ENCODE results near the gene MSI2. TPM values are rescaled to one million over a fixed set of nuclear protein-coding genes. Genes with fewer than 3 reads are reported as not detected.
A peak's percentile ranks its signal among the peaks of the same experiment; 100 is the strongest.

Gene MSI2
- total and polyA plus RNA-seq, 5 donors = 43.9 to 113 (median 107) TPM

GRCh38 chr17:57669671-57670529 is 413.6 kb downstream of the MSI2 start:
- intact Hi-C loops (cut with DNase I) = loop anchor here in 3 of 4 donors (5.0 to 10.0 kb wide), 3 partner anchors 73 to 428 kb away; no protein-coding TSS in a partner anchor
- Histone ChIP-seq H3K4me1 (ENCODE audit: control insufficient read depth, insufficient read depth, low read length) (no peaks in the 10 kb centered on the region), H3K27me3 (ENCODE audit: control insufficient read depth, insufficient read depth) (no peaks in the 10 kb centered on the region), H3K9me3 (ENCODE audit: control insufficient read depth, low read length) (no peaks in the 10 kb centered on the region), H3K27ac (ENCODE audit: low read length) (no peak overlapping the region), H3K4me3 (ENCODE audit: low read length) (no peak overlapping the region)
- DNase-seq (no peak), ATAC-seq (no peak)
- 84% methylated on average over 10 of the region's 10 CpGs for WGBS

DNA sequence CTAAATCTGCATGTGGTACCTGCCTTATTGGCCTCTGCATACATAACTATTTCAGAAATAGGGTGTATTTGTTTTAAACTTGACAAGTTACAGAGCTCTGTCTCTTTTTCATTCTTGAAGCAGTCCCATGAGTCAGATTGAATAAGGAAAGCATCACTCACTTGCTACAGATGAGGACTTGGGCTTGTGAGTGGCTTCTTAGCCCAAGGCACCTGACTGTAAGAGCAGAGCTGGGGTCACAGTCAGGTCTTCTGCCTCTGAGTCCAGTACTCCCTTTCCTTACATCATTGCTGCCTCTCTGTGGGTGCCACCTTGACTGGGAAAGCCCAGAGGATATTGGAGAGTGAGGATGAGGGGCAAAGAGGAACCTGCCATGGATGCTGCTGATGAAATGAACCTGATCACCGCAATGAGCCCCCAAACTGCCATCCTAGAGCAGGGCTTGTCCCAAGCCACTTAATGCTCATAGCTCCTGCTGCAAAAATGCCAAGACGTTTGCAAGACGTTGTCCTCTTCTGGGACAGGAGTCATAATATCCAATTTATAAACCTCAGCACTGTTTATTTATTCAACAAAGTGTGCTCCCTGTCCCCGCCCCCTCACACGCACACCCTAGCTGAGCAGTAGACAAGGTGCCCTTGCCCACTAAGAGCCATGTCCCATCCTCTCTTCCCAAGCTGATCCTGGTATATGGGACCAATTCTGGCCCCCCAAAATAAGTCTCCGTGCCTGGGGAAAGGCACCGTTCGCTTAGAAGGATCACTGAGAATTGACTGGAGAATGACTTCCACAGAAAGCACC is 414.6 kb downstream of the MSI2 start:
- no peak overlapping the region for H3K4me3 ChIP-seq (ENCODE audit: low read length)
- no peak overlapping the region for H3K27ac ChIP-seq (ENCODE audit: low read length)
- no peaks in the 10 kb centered on the region for H3K27me3 ChIP-seq (ENCODE audit: control insufficient read depth, insufficient read depth)
- DNase-seq = no peak
- WGBS = 86% methylated on average over 8 of the region's 8 CpGs
- no peak for ATAC-seq
- intact Hi-C loops (cut with DNase I) = loop anchor here in 3 of 4 donors (5.0 to 10.0 kb wide), 3 partner anchors 74 to 429 kb away; no protein-coding TSS in a partner anchor
- no peaks in the 10 kb centered on the region for H3K9me3 ChIP-seq (ENCODE audit: control insufficient read depth, low read length)
- H3K4me1 ChIP-seq (ENCODE audit: control insufficient read depth, insufficient read depth, low read length) = no peaks in the 10 kb centered on the region

- ATAC-seq = peak; percentile 92 to 94
- H3K4me1 ChIP-seq (ENCODE audit: control insufficient read depth, insufficient read depth, low read length) = no peaks in the 10 kb centered on the region
- H3K27ac ChIP-seq (ENCODE audit: low read length) = no peak overlapping the region
- H3K9me3 ChIP-seq (ENCODE audit: control insufficient read depth, low read length) = no peaks in the 10 kb centered on the region
- H3K4me3 ChIP-seq (ENCODE audit: low read length) = no peak overlapping the region
- no peaks in the 10 kb centered on the region for H3K27me3 ChIP-seq (ENCODE audit: control insufficient read depth, insufficient read depth)
- peak; percentile 82 to 92 (median 91) for DNase-seq
- intact Hi-C loops (cut with DNase I) = loop anchor here in 3 of 4 donors (5.0 to 10.0 kb wide), 3 partner anchors 75 to 430 kb away; no protein-coding TSS in a partner anchor
- 36% methylated on average over 21 of the region's 21 CpGs for WGBS
These were observed 415.6 kb downstream of the MSI2 start for GRCh38 chr17:57671667-57672632.

DNA sequence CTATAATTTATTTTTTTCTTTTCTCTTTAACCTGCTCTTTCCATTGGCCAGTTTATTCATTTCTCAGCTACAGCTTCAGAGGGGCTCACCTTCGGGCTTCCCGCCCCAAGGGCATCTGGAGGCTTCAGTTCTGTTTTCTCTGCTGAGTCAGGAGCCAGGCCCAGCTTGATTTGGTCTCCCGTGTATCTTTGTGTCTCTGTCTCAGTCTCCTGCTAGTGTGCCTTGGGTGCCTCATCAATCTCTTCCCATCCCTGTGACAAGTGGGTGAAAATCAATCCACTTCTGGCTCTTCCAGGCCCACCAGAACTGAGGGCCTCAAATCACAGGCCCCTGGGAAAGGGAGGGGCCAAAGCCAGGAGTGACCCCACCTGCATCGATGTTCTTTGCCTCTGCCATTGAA is 416.6 kb downstream of the MSI2 start:
- intact Hi-C loops (cut with DNase I) = loop anchor here in 3 of 4 donors (5.0 to 10.0 kb wide), 3 partner anchors 76 to 431 kb away; no protein-coding TSS in a partner anchor
- no peaks in the 10 kb centered on the region for H3K9me3 ChIP-seq (ENCODE audit: control insufficient read depth, low read length)
- H3K4me3 ChIP-seq (ENCODE audit: low read length) = no peak overlapping the region
- no peaks in the 10 kb centered on the region for H3K27me3 ChIP-seq (ENCODE audit: control insufficient read depth, insufficient read depth)
- no peaks in the 10 kb centered on the region for H3K4me1 ChIP-seq (ENCODE audit: control insufficient read depth, insufficient read depth, low read length)
- ATAC-seq = no peak
- 93% methylated on average over 4 of the region's 4 CpGs for WGBS
- no peak overlapping the region for H3K27ac ChIP-seq (ENCODE audit: low read length)
- no peak for DNase-seq

DNA sequence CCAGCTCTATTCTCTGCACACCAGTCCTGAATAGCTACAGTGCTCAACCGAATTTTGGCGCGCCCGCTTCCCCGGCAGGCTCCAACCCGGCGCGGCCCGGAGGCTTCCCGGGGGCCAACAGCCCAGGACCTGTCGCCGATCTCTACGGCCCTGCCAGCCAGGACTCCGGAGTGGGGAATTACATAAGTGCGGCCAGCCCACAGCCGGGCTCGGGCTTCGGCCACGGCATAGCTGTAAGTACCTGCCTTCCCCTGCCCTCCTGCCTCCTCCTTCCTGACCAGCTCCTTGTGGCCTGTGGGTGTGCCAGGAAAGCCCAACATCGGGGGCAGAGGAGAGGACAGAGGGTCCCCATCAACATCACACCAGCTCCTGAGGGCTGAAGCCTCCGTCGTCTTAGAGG is 418.6 kb downstream of the MSI2 start:
- intact Hi-C loops (cut with DNase I) = loop anchor here in 3 of 4 donors (5.0 to 10.0 kb wide), 3 partner anchors 78 to 433 kb away; no protein-coding TSS in a partner anchor
- H3K27me3 ChIP-seq (ENCODE audit: control insufficient read depth, insufficient read depth) = no peaks in the 10 kb centered on the region
- no peak overlapping the region for H3K4me3 ChIP-seq (ENCODE audit: low read length)
- DNase-seq (no peak), ATAC-seq (no peak)
- no peak overlapping the region for H3K27ac ChIP-seq (ENCODE audit: low read length)
- no peaks in the 10 kb centered on the region for H3K9me3 ChIP-seq (ENCODE audit: control insufficient read depth, low read length)
- 97% methylated on average over 22 of the region's 22 CpGs for WGBS
- no peaks in the 10 kb centered on the region for H3K4me1 ChIP-seq (ENCODE audit: control insufficient read depth, insufficient read depth, low read length)

- H3K27ac ChIP-seq (ENCODE audit: low read length) = no peak overlapping the region
- H3K4me1 ChIP-seq (ENCODE audit: control insufficient read depth, insufficient read depth, low read length) = no peaks in the 10 kb centered on the region
- DNase-seq = no peak
- ATAC-seq = no peak
- WGBS = 96% methylated on average over 24 of the region's 24 CpGs
- intact Hi-C loops (cut with DNase I) = loop anchor here in 1 of 4 donors (10.0 kb wide), 1 partner anchor 431 kb away; no protein-coding TSS in a partner anchor
- no peaks in the 10 kb centered on the region for H3K27me3 ChIP-seq (ENCODE audit: control insufficient read depth, insufficient read depth)
- no peaks in the 10 kb centered on the region for H3K9me3 ChIP-seq (ENCODE audit: control insufficient read depth, low read length)
- no peak overlapping the region for H3K4me3 ChIP-seq (ENCODE audit: low read length)
These were observed 419.4 kb downstream of the MSI2 start for GRCh38 chr17:57675427-57676387.

- Histone ChIP-seq H3K27me3 (ENCODE audit: control insufficient read depth, insufficient read depth) (no peaks in the 10 kb centered on the region), H3K27ac (ENCODE audit: low read length) (no peak overlapping the region), H3K9me3 (ENCODE audit: control insufficient read depth, low read length) (no peaks in the 10 kb centered on the region), H3K4me3 (ENCODE audit: low read length) (no peak overlapping the region), H3K4me1 (ENCODE audit: control insufficient read depth, insufficient read depth, low read length) (no peaks in the 10 kb centered on the region)
- DNase-seq = no peak
- ATAC-seq = no peak
- 80% methylated on average over 7 of the region's 7 CpGs for WGBS
- intact Hi-C loops (cut with DNase I) = loop anchor here in 1 of 4 donors (10.0 kb wide), 1 partner anchor 432 kb away; no protein-coding TSS in a partner anchor
These were observed 420.2 kb downstream of the MSI2 start for GRCh38 chr17:57676543-57676942.

GRCh38 chr17:57677301-57677700 is 421.0 kb downstream of the MSI2 start:
- 85% methylated on average over 5 of the region's 5 CpGs for WGBS
- ATAC-seq = no peak

DNA sequence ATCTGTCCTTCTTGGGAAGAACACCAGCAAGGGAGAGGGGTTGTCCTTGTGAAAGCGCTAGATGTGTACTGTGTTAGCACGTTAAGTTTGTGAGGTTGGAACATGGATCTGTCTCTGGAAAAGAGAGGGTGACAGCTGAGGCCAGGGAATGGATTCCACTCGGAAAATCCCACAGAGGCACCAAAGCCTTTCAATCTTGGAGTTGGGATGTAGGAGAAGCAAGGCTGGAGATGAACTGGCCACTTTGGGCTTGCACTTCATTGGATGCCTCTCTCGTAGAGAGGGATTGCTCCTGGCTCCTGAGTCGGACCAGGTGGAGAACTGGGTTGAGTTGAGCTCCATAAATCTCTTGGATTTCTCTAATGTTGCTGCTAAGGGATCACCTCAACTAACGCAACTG is 421.5 kb downstream of the MSI2 start:
- ATAC-seq = no peak
- WGBS = 97% methylated on average over 6 of the region's 6 CpGs
- no peaks in the 10 kb centered on the region for H3K4me1 ChIP-seq (ENCODE audit: control insufficient read depth, insufficient read depth, low read length)
- no peaks in the 10 kb centered on the region for H3K9me3 ChIP-seq (ENCODE audit: control insufficient read depth, low read length)
- intact Hi-C loops (cut with DNase I) = loop anchor here in 1 of 4 donors (10.0 kb wide), 1 partner anchor 433 kb away; no protein-coding TSS in a partner anchor
- no peak overlapping the region for H3K4me3 ChIP-seq (ENCODE audit: low read length)
- H3K27ac ChIP-seq (ENCODE audit: low read length) = no peak overlapping the region
- H3K27me3 ChIP-seq (ENCODE audit: control insufficient read depth, insufficient read depth) = no peaks in the 10 kb centered on the region
- no peak for DNase-seq

More at GRCh38 chr17:57677301-57677700, 421.0 kb downstream of the MSI2 start:
- H3K9me3 ChIP-seq (ENCODE audit: control insufficient read depth, low read length) = no peaks in the 10 kb centered on the region
- no peak overlapping the region for H3K4me3 ChIP-seq (ENCODE audit: low read length)
- H3K4me1 ChIP-seq (ENCODE audit: control insufficient read depth, insufficient read depth, low read length) = no peaks in the 10 kb centered on the region
- intact Hi-C loops (cut with DNase I) = loop anchor here in 1 of 4 donors (10.0 kb wide), 1 partner anchor 432 kb away; no protein-coding TSS in a partner anchor
- no peak overlapping the region for H3K27ac ChIP-seq (ENCODE audit: low read length)
- no peak for DNase-seq
- no peaks in the 10 kb centered on the region for H3K27me3 ChIP-seq (ENCODE audit: control insufficient read depth, insufficient read depth)
